OCI-LY7 (cell line): Measurements from ENCODE around the gene AKAP13.

Source experiments
- EZH2phosphoT487 ChIP-seq: fragments of 200-600 bp; sonication (generic); IDR thresholded peaks from 2 replicates; pipeline ENCODE4 v1.6.1; 2018; ENCODE audit warnings: low read depth, borderline replicate concordance, mild to moderate bottlenecking, mixed run types, antibody characterized with exemption, low read length, moderate library complexity, mixed read lengths
- TF ChIP-seq, protein P1 (sequence below): fragments of 200-600 bp; sonication (generic); conservative IDR thresholded peaks from 2 replicates; pipeline ENCODE4 v1.5.1; 2014; ENCODE audit warnings: mild to moderate bottlenecking, antibody characterized with exemption, low read length, moderate library complexity, mixed read lengths

DNA sequence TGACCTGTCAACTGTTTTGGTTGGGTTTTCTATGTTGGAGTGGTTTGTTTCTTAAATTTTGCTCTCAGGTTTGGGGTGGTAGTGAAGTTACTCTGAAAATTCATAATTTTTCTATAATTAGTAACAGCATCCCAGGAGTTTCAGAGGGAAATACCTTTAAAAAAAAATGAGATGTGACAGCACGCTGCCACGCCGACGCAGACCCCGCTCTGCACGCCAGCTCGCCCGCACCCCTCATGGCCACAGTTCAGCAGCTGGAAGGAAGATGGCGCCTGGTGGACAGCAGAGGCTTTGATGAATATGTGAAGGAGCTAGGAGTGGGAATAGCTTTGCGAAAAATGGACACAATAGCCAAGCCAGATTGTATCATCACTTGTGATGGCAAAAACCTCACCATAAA, 34.6 kb downstream of the AKAP13 start:
- TF ChIP-seq, protein P1, sequence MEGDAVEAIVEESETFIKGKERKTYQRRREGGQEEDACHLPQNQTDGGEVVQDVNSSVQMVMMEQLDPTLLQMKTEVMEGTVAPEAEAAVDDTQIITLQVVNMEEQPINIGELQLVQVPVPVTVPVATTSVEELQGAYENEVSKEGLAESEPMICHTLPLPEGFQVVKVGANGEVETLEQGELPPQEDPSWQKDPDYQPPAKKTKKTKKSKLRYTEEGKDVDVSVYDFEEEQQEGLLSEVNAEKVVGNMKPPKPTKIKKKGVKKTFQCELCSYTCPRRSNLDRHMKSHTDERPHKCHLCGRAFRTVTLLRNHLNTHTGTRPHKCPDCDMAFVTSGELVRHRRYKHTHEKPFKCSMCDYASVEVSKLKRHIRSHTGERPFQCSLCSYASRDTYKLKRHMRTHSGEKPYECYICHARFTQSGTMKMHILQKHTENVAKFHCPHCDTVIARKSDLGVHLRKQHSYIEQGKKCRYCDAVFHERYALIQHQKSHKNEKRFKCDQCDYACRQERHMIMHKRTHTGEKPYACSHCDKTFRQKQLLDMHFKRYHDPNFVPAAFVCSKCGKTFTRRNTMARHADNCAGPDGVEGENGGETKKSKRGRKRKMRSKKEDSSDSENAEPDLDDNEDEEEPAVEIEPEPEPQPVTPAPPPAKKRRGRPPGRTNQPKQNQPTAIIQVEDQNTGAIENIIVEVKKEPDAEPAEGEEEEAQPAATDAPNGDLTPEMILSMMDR: no peak
- TF ChIP-seq EZH2phosphoT487: no peak
